HG03439 (cell line): ENCODE results near the gene SH2B2.
"Not testable (repeated sequence)": the region's sequence is repeated elsewhere in the genome, so short reads cannot be mapped to it uniquely, and the experiment has no call there.

Experiments used
- ATAC-seq: cut with Tn5 transposase; IDR thresholded peaks from one replicate; pipeline ENCODE4 v1.9.1; 2021; ENCODE audit warnings: mild to moderate bottlenecking, moderate library complexity; ENCODE audit not compliant: unreplicated experiment

SH2B2 gene

GRCh38 chr7:102284891-102285539, 1.7 kb upstream of the SH2B2 start:
- no peak for ATAC-seq

GRCh38 chr7:102285540-102286236, 980 bp upstream of the SH2B2 start:
- peak; percentile 0 for ATAC-seq

GRCh38 chr7:102287111-102287980, 678 bp downstream of the SH2B2 start:
- ATAC-seq: no peak

DNA sequence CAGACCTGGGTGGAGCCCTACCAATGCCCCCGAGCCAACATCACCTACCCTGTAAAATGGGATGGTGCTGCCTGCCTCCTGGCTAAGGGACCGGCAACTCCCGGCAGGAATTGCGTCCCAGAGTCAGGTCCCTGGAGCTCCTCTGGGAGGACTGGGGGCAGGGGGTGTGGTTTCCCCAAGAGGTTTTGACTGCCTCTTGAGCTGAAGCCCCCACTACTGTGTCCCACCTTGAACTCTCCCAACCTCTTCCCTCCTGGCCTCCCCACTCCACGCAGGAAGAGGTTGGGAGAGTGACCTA, 1.3 kb downstream of the SH2B2 start:
- ATAC-seq: no peak

DNA sequence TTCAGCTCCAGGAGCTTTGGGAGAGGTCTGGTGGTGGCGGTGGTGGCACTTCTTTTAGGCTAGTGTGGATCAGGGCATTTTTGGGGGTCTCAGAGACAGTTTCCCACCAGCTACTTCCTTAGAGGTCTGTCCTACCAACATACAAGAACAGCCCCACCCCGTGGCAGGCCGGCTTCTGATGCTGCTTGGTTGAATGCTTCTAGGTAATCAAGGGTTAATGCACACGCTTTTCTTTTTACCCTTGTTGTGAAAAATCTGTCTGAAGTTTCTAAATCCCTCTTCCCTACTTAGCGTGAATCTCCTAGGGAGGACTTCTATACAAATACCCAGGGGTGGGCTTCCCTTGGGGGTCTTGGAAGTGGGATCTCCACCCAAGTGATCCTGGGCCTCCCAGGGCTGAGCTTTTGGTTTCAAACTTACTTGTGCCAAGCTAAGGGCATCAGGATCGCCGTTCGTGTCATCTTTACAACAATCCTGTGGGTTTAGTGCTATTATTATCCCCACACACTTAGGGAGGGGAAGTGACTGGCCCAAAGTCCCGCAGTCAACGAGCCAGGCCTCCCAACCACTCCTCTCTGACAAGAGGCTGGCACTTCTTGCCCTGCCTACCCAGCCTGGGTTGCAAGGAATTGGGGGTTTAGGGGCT, 1.7 kb downstream of the SH2B2 start:
- ATAC-seq: no peak

GRCh38 chr7:102289057-102289456, 2.4 kb downstream of the SH2B2 start:
- no peak for ATAC-seq

- ATAC-seq: no peak
Measured at GRCh38 chr7:102291056-102291915, 4.6 kb downstream of the SH2B2 start.

GRCh38 chr7:102291916-102292267, 5.2 kb downstream of the SH2B2 start:
- no peak for ATAC-seq

DNA sequence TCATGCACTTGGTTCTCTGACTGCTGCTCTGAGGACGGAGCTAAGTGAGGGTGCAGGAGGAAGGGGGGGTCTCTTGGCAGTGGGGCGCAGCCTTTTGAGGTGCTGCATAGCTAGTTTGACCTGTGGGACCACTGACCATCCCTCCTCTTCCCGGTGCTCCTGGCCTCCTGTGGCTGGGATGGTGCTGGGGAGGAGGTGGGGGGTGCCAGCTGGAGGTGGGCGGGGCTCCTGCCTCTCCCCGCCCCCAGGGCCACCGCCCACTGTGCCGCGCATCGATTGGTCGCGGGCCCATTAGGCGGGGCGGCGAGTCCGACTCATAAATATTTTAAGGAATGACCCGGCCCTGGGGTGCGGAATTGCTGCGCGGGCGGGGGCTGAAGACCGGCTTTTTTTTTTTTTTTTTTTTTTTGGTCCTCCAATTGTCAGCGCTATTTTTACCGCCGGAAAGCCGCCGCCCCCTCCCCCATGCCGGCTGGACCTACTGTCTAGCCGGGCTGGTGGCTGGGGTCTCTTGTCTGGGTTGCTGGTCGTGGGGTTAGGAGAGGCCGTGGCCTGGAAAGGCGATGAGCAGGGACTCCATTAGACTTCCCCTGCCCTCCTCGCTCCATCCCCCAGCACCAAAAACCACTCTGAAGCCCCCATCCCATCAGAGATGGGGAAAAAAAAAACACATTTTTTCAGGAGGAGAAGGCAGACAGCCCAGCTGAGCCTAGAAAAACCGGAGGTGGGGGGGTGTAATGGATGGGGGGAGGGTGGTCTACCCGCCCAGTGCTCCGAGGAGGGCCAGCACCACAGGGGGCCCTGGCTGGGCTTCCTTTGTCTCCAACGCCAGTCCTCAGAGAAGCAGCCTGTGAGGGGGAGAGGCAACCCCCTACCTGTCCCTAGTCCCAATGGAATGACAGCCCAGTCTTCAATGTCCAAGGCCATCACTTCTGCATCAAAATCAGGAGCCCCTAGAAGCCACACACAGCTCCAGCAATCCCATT, 6.4 kb downstream of the SH2B2 start:
- no peak for ATAC-seq

- no peak for ATAC-seq
Measured at GRCh38 chr7:102294589-102294988, 7.9 kb downstream of the SH2B2 start.

GRCh38 chr7:102295346-102296178, 8.9 kb downstream of the SH2B2 start:
- no peak for ATAC-seq

DNA sequence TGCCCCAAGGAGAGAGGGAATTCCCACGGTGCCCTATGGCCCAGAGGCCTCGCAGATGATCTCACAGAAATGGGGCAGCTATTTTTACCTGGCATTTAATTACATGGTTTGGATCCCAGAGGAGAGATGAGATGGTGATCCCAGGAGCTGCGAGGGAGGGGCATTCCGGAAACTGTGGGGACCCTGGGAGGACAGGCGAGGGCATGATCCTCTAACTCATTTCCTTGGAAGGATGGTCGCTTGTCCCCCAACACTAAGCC, 9.4 kb downstream of the SH2B2 start:
- no peak for ATAC-seq

- no peak for ATAC-seq
Measured at GRCh38 chr7:102296514-102296913, 9.8 kb downstream of the SH2B2 start.

GRCh38 chr7:102297487-102298218, 11.0 kb downstream of the SH2B2 start:
- no peak for ATAC-seq

DNA sequence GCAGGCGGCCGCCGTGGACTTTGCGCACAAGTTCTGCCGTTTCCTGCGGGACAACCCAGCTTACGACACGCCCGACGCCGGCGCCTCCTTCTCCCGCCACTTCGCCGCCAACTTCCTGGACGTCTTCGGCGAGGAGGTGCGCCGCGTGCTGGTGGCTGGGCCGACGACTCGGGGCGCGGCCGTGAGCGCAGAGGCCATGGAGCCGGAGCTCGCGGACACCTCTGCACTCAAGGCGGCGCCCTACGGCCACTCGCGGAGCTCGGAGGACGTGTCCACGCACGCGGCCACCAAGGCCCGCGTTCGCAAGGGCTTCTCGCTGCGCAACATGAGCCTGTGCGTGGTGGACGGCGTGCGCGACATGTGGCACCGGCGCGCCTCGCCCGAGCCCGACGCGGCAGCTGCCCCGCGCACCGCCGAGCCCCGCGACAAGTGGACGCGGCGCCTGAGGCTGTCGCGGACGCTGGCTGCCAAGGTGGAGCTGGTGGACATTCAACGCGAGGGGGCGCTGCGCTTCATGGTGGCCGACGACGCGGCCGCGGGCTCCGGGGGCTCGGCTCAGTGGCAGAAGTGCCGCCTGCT, 14.1 kb downstream of the SH2B2 start:
- no peak for ATAC-seq

DNA sequence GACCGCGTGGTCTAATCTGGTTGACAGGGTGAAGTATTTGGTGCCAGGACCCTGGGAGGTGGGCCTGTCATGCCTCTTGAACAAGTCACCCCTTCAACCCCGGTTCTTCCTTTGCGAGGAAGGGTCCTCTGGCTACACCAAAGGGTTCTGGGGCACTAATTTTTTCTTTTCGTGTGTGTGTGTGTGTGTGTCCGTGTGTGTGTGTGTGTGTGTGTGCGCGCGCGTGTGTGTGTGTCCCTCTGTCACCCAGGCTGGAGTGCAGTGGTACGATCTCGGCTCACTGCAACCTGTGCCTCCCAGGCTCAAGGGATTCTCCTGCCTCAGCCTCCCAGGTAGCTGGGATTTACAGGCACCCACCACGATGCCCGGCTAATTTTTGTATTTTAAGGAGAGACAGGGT, 14.7 kb downstream of the SH2B2 start:
- not testable (repeated sequence) for ATAC-seq

DNA sequence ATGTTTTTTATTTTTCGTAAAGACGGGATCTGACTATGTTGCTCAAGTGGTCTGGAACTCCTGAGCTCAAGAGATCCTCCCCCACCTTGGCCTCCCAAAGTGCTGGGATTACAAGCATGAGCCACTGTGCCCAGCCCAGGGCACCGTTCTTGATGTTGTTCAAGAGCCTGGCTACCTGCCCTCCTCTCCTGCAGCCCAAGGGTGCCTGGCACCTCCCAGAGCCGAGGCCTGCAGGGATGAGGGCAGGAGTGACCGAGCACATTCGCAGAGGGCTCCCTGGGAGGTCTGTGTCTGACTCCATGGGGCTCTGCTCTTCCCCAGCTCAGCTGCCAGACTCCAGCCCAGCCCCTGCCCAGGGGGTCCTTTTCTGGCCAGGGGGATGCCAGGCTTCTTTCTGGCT, 15.4 kb downstream of the SH2B2 start:
- no peak for ATAC-seq
